Activated T-helper 17 cell treated with anti-CD3 and anti-CD28 coated beads, Interleukin-2, amount 50 U/mL, for 72 hours (primary cell): ENCODE data around the gene FANCE. TPM values are rescaled to one million over a fixed set of nuclear protein-coding genes. Genes with fewer than 3 reads are reported as not detected.
"Not testable (repeated sequence)": the region's sequence is repeated elsewhere in the genome, so short reads cannot be mapped to it uniquely, and the experiment has no call there.

Experiments
- ATAC-seq: fragments of 150-1000 bp; cut with Tn5 transposase; replicated peaks from 2 replicates; pipeline ENCODE4 v1.10.0; 2021; ENCODE audit warnings: mild to moderate bottlenecking, moderate library complexity
- H3K27ac Mint-ChIP-seq: one replicate; pipeline ENCODE4 v1.8.0; 2022; ENCODE audit warnings: mixed read lengths
- H3K27me3 Mint-ChIP-seq: one replicate; pipeline ENCODE4 v1.8.0; 2022; ENCODE audit warnings: mixed read lengths
- H3K36me3 Mint-ChIP-seq: one replicate; pipeline ENCODE4 v1.8.0; 2022; ENCODE audit warnings: low read depth, mild to moderate bottlenecking, mixed read lengths
- H3K4me1 Mint-ChIP-seq: one replicate; pipeline ENCODE4 v1.8.0; 2022; ENCODE audit warnings: mixed read lengths
- H3K4me3 Mint-ChIP-seq: one replicate; pipeline ENCODE4 v1.8.0; 2022; ENCODE audit warnings: mild to moderate bottlenecking, mixed read lengths
- H3K9me3 Mint-ChIP-seq: one replicate; pipeline ENCODE4 v1.8.0; 2022; ENCODE audit warnings: mixed read lengths
- total RNA-seq, 2 donors: library from RNA; stranded (reverse); gene quantifications; one replicate each; pipeline ENCODE4 v1.2.3, GENCODE V29; 2022

Gene FANCE
- total RNA-seq, 2 donors from 2014 or later, result 8.4 to 18.2 TPM

- H3K9me3 Mint-ChIP-seq, result no peaks in the 10 kb centered on the region
- H3K27ac Mint-ChIP-seq, result no peak overlapping the region
- H3K4me3 Mint-ChIP-seq, result no peak overlapping the region
- peaks cover 6% of the 10 kb centered on the region for H3K4me1 Mint-ChIP-seq
- H3K36me3 Mint-ChIP-seq, result peaks cover 75% of the 10 kb centered on the region
- no peaks in the 10 kb centered on the region for H3K27me3 Mint-ChIP-seq
- ATAC-seq, result no peak
These were observed 32.2 kb upstream of the FANCE start for GRCh38 chr6:35419961-35420360.

- no peak overlapping the region for H3K27ac Mint-ChIP-seq
- no peak for ATAC-seq
- H3K36me3 Mint-ChIP-seq, result peaks cover 69% of the 10 kb centered on the region
- peaks cover 4% of the 10 kb centered on the region for H3K9me3 Mint-ChIP-seq
- H3K4me1 Mint-ChIP-seq, result no peaks in the 10 kb centered on the region
- no peaks in the 10 kb centered on the region for H3K27me3 Mint-ChIP-seq
- H3K4me3 Mint-ChIP-seq, result no peak overlapping the region
These were observed 26.9 kb upstream of the FANCE start for GRCh38 chr6:35425284-35425683.

- Mint-ChIP-seq H3K4me3 (no peak overlapping the region), H3K4me1 (no peaks in the 10 kb centered on the region), H3K27ac (peak overlapping the region; percentile 24), H3K36me3 (peaks cover 63% of the 10 kb centered on the region), H3K27me3 (no peaks in the 10 kb centered on the region), H3K9me3 (peaks cover 4% of the 10 kb centered on the region)
- no peak for ATAC-seq
These were observed 26.1 kb upstream of the FANCE start for GRCh38 chr6:35426074-35426473.

- H3K27me3 Mint-ChIP-seq, result no peaks in the 10 kb centered on the region
- no peak overlapping the region for H3K27ac Mint-ChIP-seq
- peaks cover 50% of the 10 kb centered on the region for H3K36me3 Mint-ChIP-seq
- no peak overlapping the region for H3K4me3 Mint-ChIP-seq
- no peaks in the 10 kb centered on the region for H3K4me1 Mint-ChIP-seq
- H3K9me3 Mint-ChIP-seq, result peaks cover 4% of the 10 kb centered on the region
- no peak for ATAC-seq
These were observed 24.7 kb upstream of the FANCE start for GRCh38 chr6:35427435-35427834.

GRCh38 chr6:35427851-35428321, 24.3 kb upstream of the FANCE start:
- Mint-ChIP-seq H3K4me3 (no peak overlapping the region), H3K36me3 (peaks cover 46% of the 10 kb centered on the region)
- ATAC-seq, result no peak

GRCh38 chr6:35428421-35429149, 23.6 kb upstream of the FANCE start:
- no peak overlapping the region for H3K4me3 Mint-ChIP-seq
- no peak overlapping the region for H3K27ac Mint-ChIP-seq
- H3K27me3 Mint-ChIP-seq, result no peaks in the 10 kb centered on the region

More at GRCh38 chr6:35427851-35428321, 24.3 kb upstream of the FANCE start:
- peaks cover 4% of the 10 kb centered on the region for H3K9me3 Mint-ChIP-seq
- no peak overlapping the region for H3K27ac Mint-ChIP-seq
- no peaks in the 10 kb centered on the region for H3K27me3 Mint-ChIP-seq
- H3K4me1 Mint-ChIP-seq, result no peaks in the 10 kb centered on the region

GRCh38 chr6:35429463-35429862, 22.7 kb upstream of the FANCE start:
- Mint-ChIP-seq H3K36me3 (peaks cover 32% of the 10 kb centered on the region), H3K9me3 (peaks cover 4% of the 10 kb centered on the region), H3K27ac (no peak overlapping the region), H3K27me3 (no peaks in the 10 kb centered on the region), H3K4me1 (no peaks in the 10 kb centered on the region), H3K4me3 (no peak overlapping the region)
- no peak for ATAC-seq

More at GRCh38 chr6:35428421-35429149, 23.6 kb upstream of the FANCE start:
- H3K4me1 Mint-ChIP-seq, result no peaks in the 10 kb centered on the region
- peaks cover 41% of the 10 kb centered on the region for H3K36me3 Mint-ChIP-seq
- peaks cover 4% of the 10 kb centered on the region for H3K9me3 Mint-ChIP-seq
- ATAC-seq, result no peak

- ATAC-seq, result no peak
- H3K27ac Mint-ChIP-seq, result no peak overlapping the region
- H3K27me3 Mint-ChIP-seq, result no peaks in the 10 kb centered on the region
- H3K9me3 Mint-ChIP-seq, result peaks cover 4% of the 10 kb centered on the region
- H3K4me3 Mint-ChIP-seq, result no peak overlapping the region
- peaks cover 9% of the 10 kb centered on the region for H3K36me3 Mint-ChIP-seq
- H3K4me1 Mint-ChIP-seq, result no peaks in the 10 kb centered on the region
These were observed 19.8 kb upstream of the FANCE start for GRCh38 chr6:35432291-35432690.

- H3K27ac Mint-ChIP-seq, H3K36me3 Mint-ChIP-seq, H3K27me3 Mint-ChIP-seq, H3K4me3 Mint-ChIP-seq, H3K4me1 Mint-ChIP-seq, ATAC-seq, H3K9me3 Mint-ChIP-seq: not testable (repeated sequence)
These were observed 19.4 kb upstream of the FANCE start for GRCh38 chr6:35432702-35433101.

- Mint-ChIP-seq H3K27me3 (no peaks in the 10 kb centered on the region), H3K36me3 (no peaks in the 10 kb centered on the region), H3K4me3 (no peak overlapping the region), H3K9me3 (no peaks in the 10 kb centered on the region), H3K4me1 (no peaks in the 10 kb centered on the region), H3K27ac (no peak overlapping the region)
- ATAC-seq, result no peak
These were observed 16.9 kb upstream of the FANCE start for GRCh38 chr6:35435074-35435837.

GRCh38 chr6:35436071-35436857, 15.9 kb upstream of the FANCE start:
- Mint-ChIP-seq H3K27me3 (no peaks in the 10 kb centered on the region), H3K4me3 (no peak overlapping the region), H3K36me3 (no peaks in the 10 kb centered on the region), H3K27ac (no peak overlapping the region), H3K4me1 (no peaks in the 10 kb centered on the region), H3K9me3 (no peaks in the 10 kb centered on the region)
- no peak for ATAC-seq

- not testable (repeated sequence) for H3K27me3 Mint-ChIP-seq, H3K4me3 Mint-ChIP-seq, ATAC-seq, H3K36me3 Mint-ChIP-seq, H3K9me3 Mint-ChIP-seq, H3K4me1 Mint-ChIP-seq
- peak overlapping the region; percentile 58 for H3K27ac Mint-ChIP-seq
These were observed 13.6 kb upstream of the FANCE start for GRCh38 chr6:35438378-35439065.

GRCh38 chr6:35439308-35439707, 12.8 kb upstream of the FANCE start:
- H3K27me3 Mint-ChIP-seq, result no peaks in the 10 kb centered on the region
- ATAC-seq, result no peak
- no peaks in the 10 kb centered on the region for H3K9me3 Mint-ChIP-seq
- peak overlapping the region; percentile 32 for H3K27ac Mint-ChIP-seq
- H3K4me3 Mint-ChIP-seq, result no peak overlapping the region
- no peaks in the 10 kb centered on the region for H3K36me3 Mint-ChIP-seq
- H3K4me1 Mint-ChIP-seq, result no peaks in the 10 kb centered on the region

- no peak overlapping the region for H3K27ac Mint-ChIP-seq
These were observed 10.9 kb upstream of the FANCE start for GRCh38 chr6:35441205-35441604.

More at GRCh38 chr6:35441205-35441604, 10.9 kb upstream of the FANCE start:
- Mint-ChIP-seq H3K4me1 (no peaks in the 10 kb centered on the region), H3K4me3 (no peak overlapping the region), H3K27me3 (no peaks in the 10 kb centered on the region), H3K9me3 (no peaks in the 10 kb centered on the region), H3K36me3 (no peaks in the 10 kb centered on the region)
- ATAC-seq, result no peak
